T-helper 1 cell treated with Interleukin-12 subunit alpha and Interleukin-12 subunit beta and Interleukin-4 antibody, amounts not matched to agents 30 ng/mL and 1 ng/mL, for 36 hours (primary cell): ENCODE measurements around the gene CYP27A1. TPM values are rescaled to one million over a fixed set of nuclear protein-coding genes. Genes with fewer than 3 reads are reported as not detected.

Source experiments
- intact Hi-C: fragments of 100-400 bp; cut with micrococcal nuclease; formaldehyde crosslinking; loops from one replicate; pipeline ENCODE4 v1.15.1; 2024
- total RNA-seq: library from RNA; stranded (reverse); gene quantifications from 2 replicates; pipeline ENCODE4 v1.2.3, GENCODE V29; 2022

The CYP27A1 gene
- total RNA-seq: 0.12 and 0.17 TPM in 2 replicates

DNA sequence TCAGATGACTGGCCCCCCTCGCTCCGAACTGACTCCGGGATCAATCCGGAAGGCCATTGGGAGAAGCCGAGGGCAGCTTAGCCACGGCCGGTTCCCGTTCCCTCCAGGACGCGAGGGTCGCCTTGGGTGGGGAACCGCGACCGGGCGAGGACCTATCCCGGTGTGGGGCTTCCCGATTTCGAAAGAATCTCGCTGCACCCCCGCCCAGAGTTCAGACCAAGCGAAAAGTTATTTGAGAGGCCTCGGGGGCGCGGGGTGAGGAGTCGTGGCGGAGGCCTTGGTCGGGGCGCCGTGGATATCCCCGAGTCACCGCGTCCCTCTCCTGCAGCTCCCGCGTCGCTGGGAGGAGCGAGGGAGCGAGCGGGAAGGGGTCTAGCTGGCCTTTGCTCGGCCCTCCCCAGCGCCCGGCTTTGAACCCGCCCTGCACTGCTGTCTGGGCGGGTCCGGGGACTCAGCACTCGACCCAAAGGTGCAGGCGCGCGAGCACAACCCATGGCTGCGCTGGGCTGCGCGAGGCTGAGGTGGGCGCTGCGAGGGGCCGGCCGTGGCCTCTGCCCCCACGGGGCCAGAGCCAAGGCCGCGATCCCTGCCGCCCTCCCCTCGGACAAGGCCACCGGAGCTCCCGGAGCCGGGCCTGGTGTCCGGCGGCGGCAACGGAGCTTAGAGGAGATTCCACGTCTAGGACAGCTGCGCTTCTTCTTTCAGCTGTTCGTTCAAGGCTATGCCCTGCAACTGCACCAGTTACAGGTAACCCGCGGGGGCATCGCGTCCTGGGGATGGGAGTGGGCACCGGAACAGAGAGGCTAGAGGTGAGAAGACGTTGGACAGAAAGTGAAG, at the start of gene CYP27A1:
CYP27A1 (plus strand) TSS at position 457 of the 837 bp plus-strand sequence; CDS start at position 493, 36 bp downstream.
- intact Hi-C loops: no loop called here

DNA sequence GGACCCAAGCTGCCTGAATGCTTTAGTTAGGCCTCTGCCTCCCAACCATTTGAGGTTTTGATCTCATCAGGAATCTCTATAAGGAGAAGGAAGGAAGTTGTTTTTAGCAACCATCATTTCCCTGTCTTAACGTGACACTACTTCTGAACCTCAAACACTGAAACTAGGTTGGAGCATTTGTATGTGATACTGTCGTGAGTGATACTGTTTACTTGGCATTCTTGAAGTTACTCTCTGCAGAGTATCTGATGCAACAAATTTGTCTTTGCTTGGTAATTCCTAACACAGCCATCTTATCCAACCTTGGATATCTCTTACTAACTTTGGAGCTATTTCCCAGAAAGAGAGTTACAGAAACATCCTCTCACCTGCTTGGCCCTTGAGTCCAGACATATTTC, 49.2 kb upstream of the CYP27A1 start:
- intact Hi-C loops: loop anchor here (1.0 to 5.0 kb wide), 2 partner anchors 21 to 325 kb away; no protein-coding TSS in a partner anchor

- intact Hi-C loops: loop anchor here (1.0 to 5.0 kb wide), 2 partner anchors 22 to 326 kb away; no protein-coding TSS in a partner anchor
Observed at GRCh38 chr2:218733171-218734021, 48.6 kb upstream of the CYP27A1 start.

DNA sequence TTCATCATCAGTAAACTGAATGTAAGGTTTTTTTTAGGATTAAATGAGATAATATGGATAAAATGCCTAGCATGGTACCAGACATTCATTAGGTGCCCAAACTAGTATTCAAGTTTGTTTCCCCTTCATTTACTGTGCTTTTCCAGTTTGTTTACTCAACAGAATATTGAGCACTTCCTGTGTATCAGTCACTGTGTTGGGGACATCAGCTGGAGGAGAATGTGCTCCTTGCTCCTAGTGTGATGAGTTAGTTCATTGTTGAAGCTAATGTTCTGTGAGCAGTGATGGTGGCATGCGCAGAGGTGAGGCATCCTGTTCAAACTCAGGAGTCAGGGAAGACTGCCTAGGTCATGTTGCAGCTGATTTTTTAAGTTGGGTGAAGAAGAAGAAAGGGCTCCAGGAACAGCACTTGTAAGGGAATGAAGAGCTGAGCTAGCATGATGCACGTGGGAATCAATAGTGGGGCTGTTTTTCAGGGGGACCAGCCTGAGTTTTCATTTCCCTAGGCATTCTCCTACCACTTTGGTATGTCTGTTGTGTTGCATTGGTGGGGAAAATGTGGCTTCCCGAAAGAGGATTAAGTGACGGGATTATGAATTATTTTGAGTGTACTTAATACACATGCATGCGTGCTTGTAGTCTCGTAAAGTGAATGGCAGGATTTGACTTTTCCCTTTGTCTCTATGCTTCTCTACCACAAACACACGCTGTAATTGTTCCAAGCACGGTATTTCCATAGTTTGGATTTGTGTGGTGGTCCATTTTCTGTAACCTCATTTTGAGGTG, 47.6 kb upstream of the CYP27A1 start:
- intact Hi-C loops: loop anchor here (5.0 kb wide), 1 partner anchor 327 kb away; no protein-coding TSS in a partner anchor

DNA sequence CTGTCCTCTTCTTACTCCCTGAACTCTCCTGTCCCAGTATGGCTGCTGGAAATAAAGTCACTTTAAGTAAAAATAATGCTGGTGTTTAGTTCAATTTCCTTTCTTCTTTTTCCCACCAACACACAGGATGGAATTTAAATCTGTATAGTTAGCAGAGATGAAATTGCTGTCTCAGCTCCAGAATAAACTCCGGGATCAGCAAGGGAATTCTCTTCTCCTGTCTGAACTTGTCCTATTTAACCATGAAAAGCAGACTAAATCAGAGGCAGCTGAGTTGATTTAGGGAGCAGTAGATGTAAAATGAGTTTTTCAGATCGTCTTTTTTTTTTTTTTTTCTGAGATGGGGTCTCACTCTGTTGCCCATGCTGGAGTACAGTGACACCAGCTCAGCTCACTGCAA, 45.4 kb upstream of the CYP27A1 start:
- intact Hi-C loops: no loop called here

DNA sequence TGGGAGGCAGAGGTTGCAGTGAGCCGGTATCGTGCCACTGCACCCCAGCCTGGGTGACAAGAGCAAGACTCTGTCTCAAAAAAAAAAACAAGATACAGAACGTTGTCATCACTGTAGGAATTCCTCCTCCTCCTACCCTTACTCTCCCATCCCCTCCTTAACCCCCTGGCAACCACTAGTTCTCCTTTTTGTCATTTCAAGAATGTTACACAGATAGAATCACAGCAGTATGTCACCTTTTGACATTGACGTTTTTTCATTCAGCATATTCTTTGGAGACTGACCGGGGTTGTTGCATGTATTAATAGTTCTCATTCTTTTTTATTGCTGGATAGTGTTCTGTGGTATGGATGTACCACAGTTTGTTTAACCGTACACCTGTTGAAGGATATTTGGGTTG, 38.9 kb upstream of the CYP27A1 start:
- intact Hi-C loops: no loop called here

- intact Hi-C loops: no loop called here
Observed at GRCh38 chr2:218744615-218745014, 37.3 kb upstream of the CYP27A1 start.

GRCh38 chr2:218745160-218745558, 36.8 kb upstream of the CYP27A1 start:
- intact Hi-C loops: no loop called here

GRCh38 chr2:218745559-218746469, 36.1 kb upstream of the CYP27A1 start:
- intact Hi-C loops: no loop called here

DNA sequence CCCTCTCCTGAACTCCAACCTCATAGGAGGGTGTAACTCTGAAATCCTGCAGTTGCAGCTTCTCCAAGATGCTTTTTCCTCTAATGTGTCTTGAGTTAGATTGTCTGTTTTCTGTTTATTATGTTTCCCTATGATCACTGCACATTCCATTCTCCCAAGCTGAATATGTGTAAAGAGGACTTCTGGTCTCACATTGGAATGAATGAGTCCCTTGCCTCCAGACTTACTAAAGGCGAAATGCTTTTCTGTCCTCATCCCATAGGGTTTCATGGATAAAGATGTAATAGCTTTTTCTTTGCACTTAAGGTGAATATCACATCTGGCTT, 35.5 kb upstream of the CYP27A1 start:
- intact Hi-C loops: no loop called here

DNA sequence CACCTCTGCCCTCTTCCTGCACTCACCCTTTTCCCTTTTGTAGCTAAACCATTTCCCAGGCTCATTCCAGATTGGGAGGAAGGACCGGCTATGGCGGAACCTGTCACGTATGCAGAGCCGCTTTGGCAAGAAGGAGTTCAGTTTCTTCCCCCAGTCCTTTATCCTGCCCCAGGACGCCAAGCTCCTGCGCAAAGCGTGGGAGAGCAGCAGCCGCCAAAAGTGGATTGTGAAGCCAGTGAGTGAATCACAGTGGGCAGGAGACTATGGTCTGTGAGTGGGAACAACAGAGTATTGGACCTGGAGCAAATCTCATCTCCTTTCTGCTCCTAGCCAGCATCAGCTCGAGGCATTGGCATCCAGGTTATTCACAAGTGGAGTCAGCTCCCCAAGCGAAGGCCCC, 35.0 kb upstream of the CYP27A1 start:
- intact Hi-C loops: no loop called here

DNA sequence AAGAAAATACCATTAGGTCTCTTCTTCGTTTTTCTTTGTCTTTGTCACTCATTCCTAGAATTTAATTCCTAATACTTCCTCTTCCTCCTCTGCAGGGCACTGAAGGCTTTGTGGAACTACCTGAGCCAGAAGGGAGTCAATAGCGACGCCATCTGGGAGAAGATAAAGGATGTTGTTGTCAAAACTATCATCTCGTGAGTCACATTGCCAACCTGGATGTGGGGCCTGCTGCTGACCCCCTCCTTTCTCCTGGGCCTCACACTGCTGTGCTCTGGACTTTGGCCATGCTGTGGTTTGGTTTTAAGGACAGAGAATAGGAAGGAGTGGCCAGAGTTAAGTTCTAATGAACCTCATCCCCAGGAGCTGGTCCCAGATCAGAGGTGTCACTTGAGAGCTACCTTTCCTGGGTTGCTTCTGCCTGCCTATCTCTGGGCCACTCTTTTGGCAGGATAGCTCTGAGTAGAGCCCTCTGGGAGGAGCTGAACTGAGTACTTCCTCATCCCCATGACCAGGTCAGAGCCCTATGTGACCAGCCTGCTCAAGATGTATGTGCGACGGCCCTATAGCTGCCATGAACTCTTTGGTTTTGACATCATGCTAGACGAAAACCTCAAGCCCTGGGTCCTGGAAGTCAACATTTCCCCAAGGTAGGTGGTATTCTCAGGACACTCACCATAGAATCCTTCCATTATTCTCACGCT, 33.1 kb upstream of the CYP27A1 start:
- intact Hi-C loops: no loop called here

DNA sequence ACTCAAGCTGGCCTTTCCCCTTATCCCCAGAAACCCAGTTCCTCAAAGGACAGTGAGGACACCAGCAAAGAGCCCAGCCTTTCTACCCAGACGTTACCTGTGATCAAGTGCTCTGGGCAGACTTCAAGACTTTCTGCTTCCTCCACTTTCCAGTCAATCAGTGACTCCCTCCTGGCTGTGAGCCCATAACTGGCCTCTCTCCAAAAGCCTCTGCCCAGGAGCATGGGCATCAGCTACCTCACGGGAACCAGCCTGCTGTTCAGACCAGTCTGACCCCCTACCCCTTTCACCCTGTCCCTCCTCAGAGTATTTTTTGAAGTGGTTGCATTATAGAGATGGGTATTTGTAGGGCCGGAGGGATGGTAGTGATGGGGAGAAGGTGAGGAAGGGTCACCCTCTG, 27.7 kb upstream of the CYP27A1 start:
- intact Hi-C loops: no loop called here

- intact Hi-C loops: no loop called here
Observed at GRCh38 chr2:218754781-218755180, 27.2 kb upstream of the CYP27A1 start.

GRCh38 chr2:218755198-218755566, 26.8 kb upstream of the CYP27A1 start:
- intact Hi-C loops: no loop called here

- intact Hi-C loops: no loop called here
Observed at GRCh38 chr2:218755567-218756404, 26.2 kb upstream of the CYP27A1 start.

DNA sequence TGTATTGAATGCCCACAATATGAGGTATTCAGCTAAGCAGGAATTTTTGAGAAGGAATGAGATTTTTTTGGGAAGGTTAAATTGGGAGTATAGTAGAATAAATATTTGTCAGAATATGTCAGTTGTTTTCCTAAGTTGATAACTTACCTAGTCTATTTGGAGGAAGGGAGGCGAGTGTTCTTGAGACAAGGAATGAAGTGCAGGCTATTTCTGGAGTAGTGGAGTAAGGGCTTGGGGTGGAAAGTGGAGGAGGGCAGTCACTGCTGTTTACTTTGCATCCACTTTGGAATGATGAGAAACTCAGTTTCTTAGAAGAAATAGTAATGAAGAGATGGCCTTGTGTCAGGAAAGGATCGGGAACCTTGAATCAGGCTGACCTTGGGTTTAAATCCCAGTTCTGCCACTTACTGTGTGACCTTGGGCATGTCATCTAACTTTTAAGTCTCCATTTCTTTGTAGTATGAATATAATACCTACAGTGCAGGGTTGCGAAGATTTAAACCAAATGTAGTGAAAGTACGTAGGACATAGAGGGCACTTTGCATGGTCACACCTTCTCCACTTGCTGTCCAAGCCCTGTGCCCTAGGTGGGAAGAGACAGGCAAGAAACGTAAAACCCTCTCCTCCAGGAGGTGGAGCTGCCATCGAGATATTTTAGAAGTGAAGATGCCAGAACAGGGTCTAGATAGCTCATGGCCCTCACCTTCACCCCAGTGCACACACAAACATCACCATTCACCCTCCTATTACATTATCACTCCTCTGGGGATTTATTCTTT, 25.2 kb upstream of the CYP27A1 start:
- intact Hi-C loops: no loop called here

DNA sequence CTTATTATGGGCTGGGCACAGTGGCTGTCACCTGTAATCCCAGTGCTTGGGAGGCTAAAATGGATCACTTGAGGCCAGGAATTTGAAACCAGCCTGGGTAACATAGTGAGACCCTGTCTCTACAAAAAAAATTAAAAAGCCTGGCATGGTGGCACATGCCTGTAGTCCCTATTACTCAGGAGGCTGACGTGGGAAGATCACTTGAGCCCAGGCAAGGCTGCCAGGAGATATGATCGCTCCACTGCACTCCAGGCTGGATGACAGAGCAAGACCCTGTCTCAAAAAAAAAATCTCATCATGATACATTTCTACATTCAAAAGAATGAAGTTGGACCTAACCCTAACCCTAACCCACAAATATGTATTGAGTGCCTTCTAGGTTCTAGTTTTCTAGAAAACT, 20.2 kb upstream of the CYP27A1 start:
- intact Hi-C loops: no loop called here
